ENCODE measurements around the gene ST3GAL3.

GRCh38 chr1:43806183-43806582, 98.8 kb downstream of the ST3GAL3 start:
- no peak for TF ChIP-seq POLR2AphosphoS5 (IDR thresholded peaks at IDR 0.05; ENCODE audit: low read depth, low read length)
- no peak for TF ChIP-seq CTCF (IDR thresholded peaks at IDR 0.05)
- TF ChIP-seq REST (IDR thresholded peaks at IDR 0.05; ENCODE audit: insufficient read depth in 1 of 2, low read depth in 2 of 2, low read length in 1 of 2): no peak
